KOPT-K1 (cell line): ENCODE results near the gene TFEB.

Experiments
- H3K27ac ChIP-seq: fragments of 200-600 bp; sonication (generic); 2 replicates; pipeline ENCODE4 v1.5.1; 2016; ENCODE audit warnings: antibody characterized with exemption, mild to moderate bottlenecking, low read depth, low read length; ENCODE audit not compliant: poor library complexity, severe bottlenecking
- H3K36me3 ChIP-seq: fragments of 200-600 bp; sonication (generic); 2 replicates; pipeline ENCODE4 v1.5.1; 2017; ENCODE audit warnings: antibody characterized with exemption, mild to moderate bottlenecking, low read length, moderate library complexity; ENCODE audit not compliant: insufficient read depth
- H3K9me3 ChIP-seq: fragments of 200-600 bp; sonication (generic); 2 replicates; pipeline ENCODE4 v1.5.1; 2017; ENCODE audit warnings: antibody characterized with exemption, low read length, mild to moderate bottlenecking; ENCODE audit not compliant: insufficient read depth, poor library complexity, severe bottlenecking

Gene TFEB

GRCh38 chr6:41735427-41736185 lies at the start of gene TFEB:
TSS of gene TFEB (minus strand) at chr6:41735608. CDS start at chr6:41691213, 44,395 bp downstream.
- H3K27ac ChIP-seq = peak within 1 kb of the TSS; percentile 49
- no peaks in the 10 kb centered on the region for H3K9me3 ChIP-seq
- H3K36me3 ChIP-seq = no peaks in the 10 kb centered on the region

GRCh38 chr6:41784581-41785171 lies 49.3 kb upstream of the TFEB start:
- Histone ChIP-seq H3K9me3 (no peaks in the 10 kb centered on the region), H3K36me3 (peaks cover 9% of the 10 kb centered on the region), H3K27ac (no peak overlapping the region)

GRCh38 chr6:41783106-41783780 lies 47.8 kb upstream of the TFEB start:
- Histone ChIP-seq H3K9me3 (no peaks in the 10 kb centered on the region), H3K27ac (no peak overlapping the region)

GRCh38 chr6:41781366-41781730 lies 45.9 kb upstream of the TFEB start:
- Histone ChIP-seq H3K9me3 (no peaks in the 10 kb centered on the region), H3K27ac (no peak overlapping the region), H3K36me3 (peaks cover 9% of the 10 kb centered on the region; the same call in 1 of the 2 replicates)

More at GRCh38 chr6:41783106-41783780, 47.8 kb upstream of the TFEB start:
- H3K36me3 ChIP-seq = no peaks in the 10 kb centered on the region

GRCh38 chr6:41780551-41781365 lies 45.4 kb upstream of the TFEB start, which contains the start of gene PRICKLE4:
TSS of gene PRICKLE4 (plus strand) at chr6:41780782. CDS start at chr6:41783474, 2,692 bp downstream.
- Histone ChIP-seq H3K9me3 (no peaks in the 10 kb centered on the region), H3K27ac (peak within 1 kb of the TSS; percentile 45), H3K36me3 (peaks cover 9% of the 10 kb centered on the region; the same call in 1 of the 2 replicates)

- no peaks in the 10 kb centered on the region for H3K9me3 ChIP-seq
- H3K36me3 ChIP-seq = peaks cover 17% of the 10 kb centered on the region; the same call in 1 of the 2 replicates
- peak within 1 kb of the TSS; percentile 45 for H3K27ac ChIP-seq
These were observed 44.6 kb upstream of the TFEB start, which contains the start of gene FRS3 for GRCh38 chr6:41779788-41780550. TSS of gene FRS3 (minus strand) at chr6:41779900. CDS start at chr6:41776987, 2,913 bp downstream.

GRCh38 chr6:41779336-41779735 lies 43.9 kb upstream of the TFEB start:
- peak overlapping the region; percentile 45 for H3K27ac ChIP-seq

GRCh38 chr6:41778895-41779294 lies 43.5 kb upstream of the TFEB start:
- peak overlapping the region; percentile 45 for H3K27ac ChIP-seq
- H3K36me3 ChIP-seq = peaks cover 26% of the 10 kb centered on the region; the same call in 1 of the 2 replicates
- no peaks in the 10 kb centered on the region for H3K9me3 ChIP-seq

More at GRCh38 chr6:41779336-41779735, 43.9 kb upstream of the TFEB start:
- Histone ChIP-seq H3K36me3 (peaks cover 23% of the 10 kb centered on the region; the same call in 1 of the 2 replicates), H3K9me3 (no peaks in the 10 kb centered on the region)

GRCh38 chr6:41777551-41778285 lies 42.3 kb upstream of the TFEB start:
- no peaks in the 10 kb centered on the region for H3K9me3 ChIP-seq
- peaks cover 28% of the 10 kb centered on the region; the same call in 1 of the 2 replicates for H3K36me3 ChIP-seq
- no peak overlapping the region for H3K27ac ChIP-seq

GRCh38 chr6:41775293-41775882 lies 40.0 kb upstream of the TFEB start:
- Histone ChIP-seq H3K9me3 (no peaks in the 10 kb centered on the region), H3K27ac (no peak overlapping the region), H3K36me3 (peaks cover 51% of the 10 kb centered on the region; the same call in 1 of the 2 replicates)

- Histone ChIP-seq H3K36me3 (peaks cover 53% of the 10 kb centered on the region; the same call in 1 of the 2 replicates), H3K27ac (no peak overlapping the region), H3K9me3 (no peaks in the 10 kb centered on the region)
These were observed 39.4 kb upstream of the TFEB start for GRCh38 chr6:41774841-41775240.

GRCh38 chr6:41771058-41771983 lies 35.9 kb upstream of the TFEB start:
- H3K9me3 ChIP-seq = no peaks in the 10 kb centered on the region

More at GRCh38 chr6:41771058-41771983, 35.9 kb upstream of the TFEB start:
- peaks cover 44% of the 10 kb centered on the region; the same call in 1 of the 2 replicates for H3K36me3 ChIP-seq
- no peak overlapping the region for H3K27ac ChIP-seq
